Stimulated activated CD8-positive, alpha-beta memory T cell treated with anti-CD3 and anti-CD28 coated beads, Interleukin-7, amount 100 ng/mL, for 24 hours (primary cell): ENCODE results near the gene GIT2.
"Not testable (repeated sequence)": the region's sequence is repeated elsewhere in the genome, so short reads cannot be mapped to it uniquely, and the experiment has no call there.

Source experiments
- DNase-seq: peaks from one replicate; pipeline ENCODE4 v3.0.0-alpha.2; 2020; ENCODE audit warnings: low read depth

GIT2 gene

GRCh38 chr12:109919456-109919855 lies 76.7 kb downstream of the GIT2 start:
- DNase-seq, result no peak

- DNase-seq, result no peak
These were observed 80.1 kb downstream of the GIT2 start for GRCh38 chr12:109916045-109916444.

GRCh38 chr12:109915171-109916040 lies 80.8 kb downstream of the GIT2 start:
- DNase-seq, result no peak

GRCh38 chr12:109914461-109914860 lies 81.7 kb downstream of the GIT2 start:
- DNase-seq, result no peak

- no peak for DNase-seq
These were observed 83.3 kb downstream of the GIT2 start for GRCh38 chr12:109912855-109913321.

GRCh38 chr12:109910969-109911348 lies 85.2 kb downstream of the GIT2 start:
- DNase-seq, result no peak

GRCh38 chr12:109910254-109910968 lies 85.8 kb downstream of the GIT2 start:
- DNase-seq, result no peak

- no peak for DNase-seq
These were observed 90.9 kb downstream of the GIT2 start for GRCh38 chr12:109905301-109905700.

GRCh38 chr12:109902891-109903418 lies 93.2 kb downstream of the GIT2 start:
- no peak for DNase-seq

GRCh38 chr12:109900752-109901580 lies 95.2 kb downstream of the GIT2 start:
- no peak for DNase-seq

GRCh38 chr12:109899783-109900751 lies 96.1 kb downstream of the GIT2 start, which contains the start of gene TCHP:
Gene TCHP (plus strand): TSS chr12:109900274. CDS start chr12:109903027, 2,753 bp downstream.
- DNase-seq, result peak; percentile 49

GRCh38 chr12:109899345-109899744 lies 96.8 kb downstream of the GIT2 start:
- DNase-seq, result not testable (repeated sequence)

- no peak for DNase-seq
These were observed 99.1 kb downstream of the GIT2 start for GRCh38 chr12:109897029-109897428.

- no peak for DNase-seq
These were observed 100.0 kb downstream of the GIT2 start for GRCh38 chr12:109896188-109896587.

- no peak for DNase-seq
These were observed 101.2 kb downstream of the GIT2 start for GRCh38 chr12:109894939-109895338.

GRCh38 chr12:109893261-109893995 lies 102.7 kb downstream of the GIT2 start:
- DNase-seq, result no peak

GRCh38 chr12:109892748-109893147 lies 103.4 kb downstream of the GIT2 start:
- DNase-seq, result no peak

- no peak for DNase-seq
These were observed 103.9 kb downstream of the GIT2 start for GRCh38 chr12:109892165-109892715.

GRCh38 chr12:109891731-109892130 lies 104.4 kb downstream of the GIT2 start:
- DNase-seq, result not testable (repeated sequence)
